Measurements from ENCODE around the gene ZSCAN22.

The ZSCAN22 gene

DNA sequence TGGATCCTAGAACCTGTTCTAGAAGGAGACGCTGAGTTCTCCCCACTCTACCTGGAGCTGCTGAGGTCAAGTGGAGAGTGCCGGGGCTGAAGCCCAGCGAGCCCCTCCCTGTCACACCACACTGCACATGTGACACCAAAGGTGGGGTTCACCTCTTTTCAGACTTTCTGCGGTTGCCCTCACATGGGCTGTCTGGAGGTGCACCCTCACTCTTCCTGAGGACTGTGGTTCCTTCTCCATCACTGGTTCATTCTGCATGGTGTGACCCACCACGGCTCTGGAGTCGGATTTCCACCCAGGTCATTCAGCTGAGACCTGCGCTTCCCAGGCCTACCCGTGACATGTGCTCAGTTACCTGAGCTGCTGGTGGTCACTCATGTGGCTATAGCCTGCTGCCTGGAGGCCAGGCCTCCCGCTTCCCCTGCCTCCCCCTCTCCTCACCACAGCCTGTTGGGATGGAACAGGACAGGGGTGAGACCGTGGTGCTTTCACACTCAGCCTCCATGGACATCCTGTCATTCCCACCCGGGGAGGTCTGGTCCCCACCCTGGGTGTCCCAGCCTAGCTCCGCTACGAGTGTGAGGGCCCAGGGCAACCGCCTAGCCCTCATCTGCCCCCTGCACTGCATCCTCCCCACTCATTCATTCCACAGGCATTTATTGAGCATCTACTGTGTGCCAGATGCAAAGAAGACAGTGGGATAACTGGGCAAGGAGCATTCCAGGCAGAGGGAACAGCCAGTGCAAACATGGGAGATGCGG lies 27.1 kb downstream of the ZSCAN22 start:
- Histone ChIP-seq H3K36me3 (ENCODE audit: insufficient read depth, low read length) (no peaks in the 10 kb centered on the region), H3K4me1 (ENCODE audit: insufficient read depth, low read length, poor library complexity, severe bottlenecking) (peaks cover 7% of the 10 kb centered on the region), H3K27me3 (ENCODE audit: insufficient read depth, low read length, poor library complexity, severe bottlenecking) (no peaks in the 10 kb centered on the region), H3F3A (ENCODE audit: low read depth) (no peaks in the 10 kb centered on the region), H2AFZ (ENCODE audit: low read length) (no peak overlapping the region), H3K79me2 (ENCODE audit: insufficient read depth, low read length) (no peaks in the 10 kb centered on the region), H3K4me3 (ENCODE audit: low read length, poor library complexity, severe bottlenecking) (no peak overlapping the region), H3K9me2 (replicated peaks; ENCODE audit: low read depth, low read length) (no peaks in the 10 kb centered on the region), H4K20me1 (ENCODE audit: insufficient read depth, low read length, poor library complexity, severe bottlenecking) (no peaks in the 10 kb centered on the region), H3K4me2 (ENCODE audit: low read depth, low read length, poor library complexity, severe bottlenecking) (no peak overlapping the region), H3K9ac (ENCODE audit: low read depth, low read length, poor library complexity, severe bottlenecking) (no peak overlapping the region), H3K9me3 (ENCODE audit: insufficient read depth, low read depth, low read length) (no peaks in the 10 kb centered on the region)
- TF ChIP-seq, protein P1, sequence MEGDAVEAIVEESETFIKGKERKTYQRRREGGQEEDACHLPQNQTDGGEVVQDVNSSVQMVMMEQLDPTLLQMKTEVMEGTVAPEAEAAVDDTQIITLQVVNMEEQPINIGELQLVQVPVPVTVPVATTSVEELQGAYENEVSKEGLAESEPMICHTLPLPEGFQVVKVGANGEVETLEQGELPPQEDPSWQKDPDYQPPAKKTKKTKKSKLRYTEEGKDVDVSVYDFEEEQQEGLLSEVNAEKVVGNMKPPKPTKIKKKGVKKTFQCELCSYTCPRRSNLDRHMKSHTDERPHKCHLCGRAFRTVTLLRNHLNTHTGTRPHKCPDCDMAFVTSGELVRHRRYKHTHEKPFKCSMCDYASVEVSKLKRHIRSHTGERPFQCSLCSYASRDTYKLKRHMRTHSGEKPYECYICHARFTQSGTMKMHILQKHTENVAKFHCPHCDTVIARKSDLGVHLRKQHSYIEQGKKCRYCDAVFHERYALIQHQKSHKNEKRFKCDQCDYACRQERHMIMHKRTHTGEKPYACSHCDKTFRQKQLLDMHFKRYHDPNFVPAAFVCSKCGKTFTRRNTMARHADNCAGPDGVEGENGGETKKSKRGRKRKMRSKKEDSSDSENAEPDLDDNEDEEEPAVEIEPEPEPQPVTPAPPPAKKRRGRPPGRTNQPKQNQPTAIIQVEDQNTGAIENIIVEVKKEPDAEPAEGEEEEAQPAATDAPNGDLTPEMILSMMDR (conservative IDR thresholded peaks at IDR 0.05; ENCODE audit: low read length) = no peak
- no peak for TF ChIP-seq EZH2phosphoT487 (IDR thresholded peaks at IDR 0.05; ENCODE audit: borderline replicate concordance)

DNA sequence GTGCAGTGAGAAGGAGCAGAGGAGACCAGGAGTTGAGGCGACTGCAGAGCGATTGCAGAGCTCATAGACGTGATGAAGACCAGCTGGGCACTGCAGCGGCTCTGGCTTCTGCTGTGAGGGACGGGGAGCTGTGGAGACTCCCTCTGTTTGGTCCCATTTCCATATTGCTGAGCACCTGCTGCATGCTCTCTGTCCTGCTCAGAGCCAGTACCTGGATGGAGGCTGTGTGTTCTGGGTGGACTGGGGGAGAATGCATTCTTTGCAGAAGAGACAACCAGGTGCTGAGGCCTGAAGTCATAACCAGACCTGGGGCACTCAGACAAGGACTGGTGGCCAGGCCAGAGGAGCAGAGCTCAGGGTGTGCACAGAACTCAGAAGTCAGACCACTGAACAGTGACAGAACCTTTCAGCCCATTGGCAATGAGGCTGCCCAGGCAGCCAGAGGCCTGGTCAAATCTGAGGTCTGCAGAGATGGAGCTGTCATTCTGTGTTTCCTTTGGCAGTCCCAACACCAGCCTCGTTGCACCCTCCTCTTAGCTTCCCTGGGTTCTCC lies 27.8 kb downstream of the ZSCAN22 start:
- TF ChIP-seq, protein P1 (conservative IDR thresholded peaks at IDR 0.05; ENCODE audit: low read length) = no peak
- no peak for TF ChIP-seq EZH2phosphoT487 (IDR thresholded peaks at IDR 0.05; ENCODE audit: borderline replicate concordance)
- H3K9ac ChIP-seq (ENCODE audit: low read depth, low read length, poor library complexity, severe bottlenecking) = no peak overlapping the region

DNA sequence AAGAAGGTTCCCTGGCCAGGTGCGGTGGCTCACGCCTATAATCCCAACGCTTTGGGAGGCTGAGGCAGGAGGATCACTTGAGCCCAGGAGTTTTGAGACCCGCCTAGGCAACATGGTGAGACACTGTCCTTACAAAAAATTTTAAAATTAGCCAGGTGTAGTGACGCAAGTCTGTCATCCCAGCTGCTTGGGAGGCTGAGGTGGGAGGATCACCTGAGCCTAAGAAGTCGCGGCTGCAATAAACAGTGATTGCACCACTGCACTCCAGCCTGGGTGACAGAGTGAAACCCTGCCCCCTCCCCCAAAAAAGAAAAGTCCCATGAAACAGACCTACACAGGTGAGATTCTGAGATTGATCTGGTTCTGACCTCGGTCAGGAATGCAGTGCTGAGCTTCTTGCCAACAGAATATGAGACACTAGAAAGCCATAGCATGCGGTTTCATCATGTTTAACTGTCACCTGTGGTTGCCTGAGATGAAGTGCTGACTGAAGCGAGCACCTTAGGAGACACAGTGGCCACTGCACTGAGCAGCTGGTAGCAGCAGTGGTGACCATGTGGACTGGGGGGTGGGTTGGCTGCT lies 28.5 kb downstream of the ZSCAN22 start:
- H3K4me1 ChIP-seq (ENCODE audit: insufficient read depth, low read length, poor library complexity, severe bottlenecking) = no peaks in the 10 kb centered on the region
- H3K79me2 ChIP-seq (ENCODE audit: insufficient read depth, low read length) = no peaks in the 10 kb centered on the region
- H2AFZ ChIP-seq (ENCODE audit: low read length) = no peak overlapping the region
- TF ChIP-seq, protein P1 (conservative IDR thresholded peaks at IDR 0.05; ENCODE audit: low read length) = no peak
- no peak for TF ChIP-seq EZH2phosphoT487 (IDR thresholded peaks at IDR 0.05; ENCODE audit: borderline replicate concordance)
- H3K4me2 ChIP-seq (ENCODE audit: low read depth, low read length, poor library complexity, severe bottlenecking) = no peak overlapping the region
- no peaks in the 10 kb centered on the region for H3K36me3 ChIP-seq (ENCODE audit: insufficient read depth, low read length)
- H3K4me3 ChIP-seq (ENCODE audit: low read length, poor library complexity, severe bottlenecking) = no peak overlapping the region
- H3F3A ChIP-seq (ENCODE audit: low read depth) = no peaks in the 10 kb centered on the region
- no peak overlapping the region for H3K9ac ChIP-seq (ENCODE audit: low read depth, low read length, poor library complexity, severe bottlenecking)
- no peaks in the 10 kb centered on the region for H3K9me2 ChIP-seq (replicated peaks; ENCODE audit: low read depth, low read length)
- H3K9me3 ChIP-seq (ENCODE audit: insufficient read depth, low read depth, low read length) = no peaks in the 10 kb centered on the region
- H3K27me3 ChIP-seq (ENCODE audit: insufficient read depth, low read length, poor library complexity, severe bottlenecking) = no peaks in the 10 kb centered on the region
- H4K20me1 ChIP-seq (ENCODE audit: insufficient read depth, low read length, poor library complexity, severe bottlenecking) = no peaks in the 10 kb centered on the region

More for the DNA sequence above, 27.8 kb downstream of the ZSCAN22 start:
- H3K27me3 ChIP-seq (ENCODE audit: insufficient read depth, low read length, poor library complexity, severe bottlenecking) = no peaks in the 10 kb centered on the region
- no peaks in the 10 kb centered on the region for H3K79me2 ChIP-seq (ENCODE audit: insufficient read depth, low read length)
- H3K9me2 ChIP-seq (replicated peaks; ENCODE audit: low read depth, low read length) = no peaks in the 10 kb centered on the region
- H3K4me3 ChIP-seq (ENCODE audit: low read length, poor library complexity, severe bottlenecking) = no peak overlapping the region
- H3K4me2 ChIP-seq (ENCODE audit: low read depth, low read length, poor library complexity, severe bottlenecking) = no peak overlapping the region
- no peaks in the 10 kb centered on the region for H3F3A ChIP-seq (ENCODE audit: low read depth)
- H4K20me1 ChIP-seq (ENCODE audit: insufficient read depth, low read length, poor library complexity, severe bottlenecking) = no peaks in the 10 kb centered on the region
- no peaks in the 10 kb centered on the region for H3K9me3 ChIP-seq (ENCODE audit: insufficient read depth, low read depth, low read length)
- peaks cover 2% of the 10 kb centered on the region for H3K4me1 ChIP-seq (ENCODE audit: insufficient read depth, low read length, poor library complexity, severe bottlenecking)
- no peaks in the 10 kb centered on the region for H3K36me3 ChIP-seq (ENCODE audit: insufficient read depth, low read length)
- H2AFZ ChIP-seq (ENCODE audit: low read length) = no peak overlapping the region

Data from Loucy (cell line).